Liver (tissue), 3 donors: ENCODE measurements around the gene TRIOBP.

Experiments used
- ATF3 ChIP-seq: IDR thresholded peaks from 2 replicates; pipeline ENCODE4 v1.6.1; 2016; ENCODE audit warnings: antibody characterized with exemption
- CTCF ChIP-seq: fragments of 150-350 bp; IDR thresholded peaks from 2 replicates; pipeline ENCODE4 v1.5.1; 2017; ENCODE audit warnings: improper control_type of control experiment, low read depth, low read length; ENCODE audit not compliant: missing input control
- EGR1 ChIP-seq, 2 donors: IDR thresholded peaks; 2 replicates each; pipeline ENCODE4 v1.6.1; 2016 to 2018; ENCODE audit warnings: antibody characterized with exemption in 2 of 2, low read depth in 2 of 2
- GABPA ChIP-seq, 2 donors: IDR thresholded peaks in 1 of 2; conservative IDR thresholded peaks in 1 of 2; 2 replicates each; pipeline ENCODE4 v1.6.1; 2016; ENCODE audit warnings: antibody characterized with exemption in 2 of 2, mild to moderate bottlenecking in 1 of 2, moderate library complexity in 1 of 2
- MAX ChIP-seq: IDR thresholded peaks from 2 replicates; pipeline ENCODE4 v1.6.1; 2016; ENCODE audit warnings: antibody characterized with exemption
- REST ChIP-seq: IDR thresholded peaks from 2 replicates; pipeline ENCODE4 v1.6.1; 2016; ENCODE audit warnings: antibody characterized with exemption, mild to moderate bottlenecking
- TAF1 ChIP-seq: conservative IDR thresholded peaks from 2 replicates; pipeline ENCODE4 v1.6.1; 2016; ENCODE audit warnings: antibody characterized with exemption, mild to moderate bottlenecking
- donor health status: healthy.
- donor health status: healthy.

GRCh38 chr22:37681001-37681424, 15.8 kb upstream of the TRIOBP start:
- TF ChIP-seq CTCF (no peak), REST (no peak), MAX (no peak), GABPA (IDR thresholded peaks at IDR 0.05 in 1 of 2, conservative IDR thresholded peaks at IDR 0.05 in 1 of 2) (no peak), TAF1 (no peak), ATF3 (no peak), EGR1 (IDR thresholded peaks at IDR 0.05; ENCODE audit: low read depth in 2 of 2) (no peak)
